NOMO-1 (cell line): ENCODE results near the gene MROH8.
"Not testable (repeated sequence)": the region's sequence is repeated elsewhere in the genome, so short reads cannot be mapped to it uniquely, and the experiment has no call there.

Source experiments
- DNase-seq, 2 experiments: peaks; one replicate each; lab custom pipeline; 2025; ENCODE audit not compliant: unreplicated experiment in 2 of 2; lab: John Stamatoyannopoulos, UW

MROH8 gene

GRCh38 chr20:37095599-37096414, 83.5 kb downstream of the MROH8 start, which contains the start of gene RBL1:
Gene RBL1, minus strand, starts transcription at chr20:37095997. Its CDS starts 69 bp downstream, at chr20:37095928.
- DNase-seq: peak; percentile 80 to 82

DNA sequence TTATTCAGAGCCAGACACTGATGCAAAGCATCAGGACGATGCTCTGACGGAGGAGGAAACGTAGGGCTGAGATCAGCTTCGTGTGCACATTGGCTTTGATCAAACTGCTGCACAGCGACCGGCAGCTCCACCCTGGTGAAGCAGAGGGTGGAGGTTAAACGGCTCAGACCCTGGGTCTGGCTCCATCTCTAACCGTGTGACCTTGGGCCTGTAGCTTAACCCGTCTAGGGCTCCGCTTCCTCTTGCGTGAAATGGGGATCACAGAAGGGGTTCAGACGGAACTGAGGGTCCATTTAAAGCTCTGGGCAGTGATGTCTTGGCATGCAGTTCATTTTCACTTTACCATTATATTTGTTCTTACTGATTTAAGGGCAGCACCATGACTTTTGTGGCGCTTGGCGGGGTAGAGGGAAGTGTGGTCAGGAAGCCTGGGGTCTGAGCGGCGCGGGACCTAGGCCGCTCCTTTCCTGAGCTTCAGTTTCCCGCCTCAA, 84.2 kb downstream of the MROH8 start:
- peak in 1 of 2 experiments; percentile 62 for DNase-seq

- no peak for DNase-seq
Observed at GRCh38 chr20:37090407-37090806, 88.9 kb downstream of the MROH8 start.

GRCh38 chr20:37081717-37082289, 97.5 kb downstream of the MROH8 start:
- DNase-seq: no peak

- DNase-seq: no peak
Observed at GRCh38 chr20:37077009-37077408, 102.3 kb downstream of the MROH8 start.

DNA sequence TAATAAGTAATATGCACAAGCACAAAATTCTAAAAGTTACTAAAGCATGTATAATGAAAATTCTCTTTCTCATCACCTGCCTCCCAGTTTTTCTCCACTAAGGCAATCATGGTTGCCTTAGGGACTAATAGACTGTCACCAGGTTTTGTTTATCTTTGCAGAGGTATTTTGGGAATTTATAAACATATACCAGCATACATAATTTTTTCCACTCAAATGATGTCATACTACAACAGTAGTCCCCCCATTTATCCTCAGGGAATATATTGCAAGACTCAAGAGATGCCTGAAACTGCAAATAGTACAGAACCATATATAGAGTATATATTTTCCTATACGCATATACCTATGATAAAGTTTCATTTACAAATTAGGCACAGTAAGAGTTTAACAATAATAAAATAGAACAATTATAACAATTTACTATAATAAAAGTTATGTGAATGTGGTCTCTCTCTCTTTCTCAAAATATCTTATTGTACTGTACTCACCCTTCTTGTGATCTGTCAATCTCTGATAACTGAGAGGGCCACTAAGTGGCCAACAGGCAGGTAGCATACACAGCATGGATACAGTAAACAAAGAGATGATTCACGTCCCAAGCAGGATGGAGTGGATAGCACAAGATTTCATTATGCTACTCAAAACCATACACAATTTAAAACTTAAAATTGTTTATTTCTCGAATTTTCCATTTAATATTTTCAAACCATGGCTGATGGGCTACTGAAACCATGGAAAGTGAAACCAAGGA, 103.2 kb downstream of the MROH8 start:
- DNase-seq: no peak

DNA sequence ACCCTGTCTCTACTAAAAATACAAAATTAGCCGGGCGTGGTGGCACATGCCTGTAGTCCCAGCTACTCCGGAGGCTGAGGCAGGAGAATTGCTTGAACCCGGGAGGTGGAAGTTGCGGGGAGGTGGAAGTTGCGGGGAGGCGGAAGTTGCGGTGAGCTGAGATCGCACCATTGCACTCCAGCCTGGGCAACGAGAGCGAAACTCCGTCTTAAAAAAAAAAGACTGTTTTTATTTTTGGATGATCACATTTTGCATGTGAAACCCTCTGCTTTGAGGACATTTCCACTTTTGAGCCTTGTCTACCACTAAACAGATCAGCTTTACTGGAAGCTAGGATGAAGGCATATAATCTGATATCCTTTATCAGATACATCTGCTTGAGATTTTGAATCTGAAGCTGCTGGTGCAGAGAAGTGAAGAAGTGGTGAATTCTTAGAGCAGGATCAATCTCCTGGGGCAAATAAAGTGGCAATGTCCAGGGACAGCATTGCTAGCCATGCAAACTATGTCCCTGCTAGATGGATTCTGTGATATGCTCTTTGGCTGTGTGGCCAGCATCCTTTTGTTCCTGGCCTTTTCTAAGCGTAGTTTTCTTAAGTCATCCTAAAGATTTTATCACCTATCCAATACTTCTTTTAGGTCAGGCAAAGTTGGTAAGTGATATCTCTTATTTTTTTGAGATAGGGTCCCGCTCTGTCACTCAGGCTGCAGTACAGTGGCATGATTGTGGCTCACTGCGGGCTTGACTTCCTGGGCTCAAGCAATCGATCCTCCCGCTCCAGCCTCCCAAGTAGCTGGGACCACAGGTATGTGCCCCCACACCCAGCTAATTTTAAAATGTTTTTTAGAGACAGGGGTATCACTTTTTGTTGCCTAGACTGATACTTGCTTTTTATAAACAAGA, 106.8 kb downstream of the MROH8 start:
- no peak for DNase-seq

DNA sequence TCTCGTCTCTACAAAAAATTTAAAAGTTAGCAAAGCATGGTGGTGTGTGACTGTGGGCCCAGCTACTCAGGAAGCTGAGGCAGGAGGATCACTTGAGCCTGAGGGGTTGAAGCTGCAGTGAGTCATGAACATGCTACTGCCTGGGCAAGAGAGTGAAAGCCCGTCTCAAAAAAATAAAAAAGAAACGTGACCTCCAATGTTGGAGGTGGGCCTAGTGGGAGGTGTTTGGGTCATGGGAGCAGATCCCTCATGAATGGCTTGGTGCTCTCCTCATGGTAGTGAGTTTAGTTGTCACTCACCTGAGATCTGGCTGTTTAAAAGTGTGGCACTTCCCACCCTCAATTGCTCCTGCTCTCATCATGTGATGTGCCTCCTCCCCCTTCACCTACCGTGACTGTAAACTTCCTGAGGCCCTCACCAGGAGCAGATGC, 107.9 kb downstream of the MROH8 start:
- DNase-seq: no peak

DNA sequence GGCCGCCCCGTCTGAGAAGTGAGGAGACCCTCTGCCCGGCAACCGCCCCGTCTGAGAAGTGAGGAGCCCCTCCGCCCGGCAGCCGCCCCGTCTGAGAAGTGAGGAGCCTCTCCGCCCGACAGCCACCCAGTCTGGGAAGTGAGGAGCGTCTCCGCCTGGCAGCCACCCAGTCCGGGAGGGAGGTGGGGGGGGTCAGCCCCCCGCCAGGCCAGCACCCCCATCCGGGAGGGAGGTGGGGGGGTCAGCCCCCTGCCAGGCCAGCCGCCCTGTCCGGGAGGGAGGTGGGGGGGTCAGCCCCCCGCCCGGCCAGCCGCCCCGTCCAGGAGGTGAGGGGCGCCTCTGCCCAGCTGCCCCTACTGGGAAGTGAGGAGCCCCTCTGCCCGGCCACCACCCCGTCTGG, 109.8 kb downstream of the MROH8 start:
- not testable (repeated sequence) for DNase-seq

- DNase-seq: no peak
Observed at GRCh38 chr20:37066168-37066567, 113.2 kb downstream of the MROH8 start.

- DNase-seq: no peak
Observed at GRCh38 chr20:37055276-37055675, 124.1 kb downstream of the MROH8 start.

- no peak for DNase-seq
Observed at GRCh38 chr20:37053230-37053950, 126.0 kb downstream of the MROH8 start.
